ENCODE data around the gene RASSF5.

Gene RASSF5

GRCh38 chr1:206633708-206634121 is 126.4 kb downstream of the RASSF5 start:
- H3K4me2 ChIP-seq (ENCODE audit: low read depth, low read length), result no peak overlapping the region
- no peaks in the 10 kb centered on the region for H3K9me3 ChIP-seq (replicated peaks; ENCODE audit: insufficient read depth, low read length)
- no peak for DNase-seq
- H3K9me2 ChIP-seq (replicated peaks; ENCODE audit: insufficient read depth, low read length), result no peaks in the 10 kb centered on the region
- no peak overlapping the region for H2AFZ ChIP-seq (ENCODE audit: low read length)
- TF ChIP-seq, protein P1, sequence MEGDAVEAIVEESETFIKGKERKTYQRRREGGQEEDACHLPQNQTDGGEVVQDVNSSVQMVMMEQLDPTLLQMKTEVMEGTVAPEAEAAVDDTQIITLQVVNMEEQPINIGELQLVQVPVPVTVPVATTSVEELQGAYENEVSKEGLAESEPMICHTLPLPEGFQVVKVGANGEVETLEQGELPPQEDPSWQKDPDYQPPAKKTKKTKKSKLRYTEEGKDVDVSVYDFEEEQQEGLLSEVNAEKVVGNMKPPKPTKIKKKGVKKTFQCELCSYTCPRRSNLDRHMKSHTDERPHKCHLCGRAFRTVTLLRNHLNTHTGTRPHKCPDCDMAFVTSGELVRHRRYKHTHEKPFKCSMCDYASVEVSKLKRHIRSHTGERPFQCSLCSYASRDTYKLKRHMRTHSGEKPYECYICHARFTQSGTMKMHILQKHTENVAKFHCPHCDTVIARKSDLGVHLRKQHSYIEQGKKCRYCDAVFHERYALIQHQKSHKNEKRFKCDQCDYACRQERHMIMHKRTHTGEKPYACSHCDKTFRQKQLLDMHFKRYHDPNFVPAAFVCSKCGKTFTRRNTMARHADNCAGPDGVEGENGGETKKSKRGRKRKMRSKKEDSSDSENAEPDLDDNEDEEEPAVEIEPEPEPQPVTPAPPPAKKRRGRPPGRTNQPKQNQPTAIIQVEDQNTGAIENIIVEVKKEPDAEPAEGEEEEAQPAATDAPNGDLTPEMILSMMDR (IDR thresholded peaks at IDR 0.05; ENCODE audit: low read length), result no peak
- TF ChIP-seq EZH2 (optimal IDR thresholded peaks at IDR 0.05; ENCODE audit: low read depth, low read length) (no peak), EZH2phosphoT487 (IDR thresholded peaks at IDR 0.05; ENCODE audit: low read length) (no peak)
- no peak overlapping the region for H3K4me3 ChIP-seq (ENCODE audit: low read length)
- no peaks in the 10 kb centered on the region for H3K36me3 ChIP-seq (replicated peaks; ENCODE audit: insufficient read depth, low read length)
- peaks cover 14% of the 10 kb centered on the region; the same call in 1 of the 2 replicates for H3F3A ChIP-seq (ENCODE audit: insufficient read depth, low read length)
- no peak overlapping the region for H3K9ac ChIP-seq (ENCODE audit: low read length)
- no peaks in the 10 kb centered on the region for H3K79me2 ChIP-seq (ENCODE audit: low read length)
- H3K4me1 ChIP-seq (ENCODE audit: low read length), result peaks cover 14% of the 10 kb centered on the region
- no peak overlapping the region for H3K27ac ChIP-seq (ENCODE audit: low read length)
- H4K20me1 ChIP-seq (ENCODE audit: insufficient read depth, low read length), result no peaks in the 10 kb centered on the region
- H3K27me3 ChIP-seq (replicated peaks; ENCODE audit: insufficient read depth, low read length), result peaks cover 5% of the 10 kb centered on the region; the same call in 1 of the 2 replicates

GRCh38 chr1:206634365-206635079 is 127.2 kb downstream of the RASSF5 start:
- H3K27ac ChIP-seq (ENCODE audit: low read length), result peak overlapping the region; percentile 2; the same call in 1 of the 2 replicates
- H3K79me2 ChIP-seq (ENCODE audit: low read length), result no peaks in the 10 kb centered on the region
- H3F3A ChIP-seq (ENCODE audit: insufficient read depth, low read length), result peaks cover 14% of the 10 kb centered on the region; the same call in 1 of the 2 replicates
- no peaks in the 10 kb centered on the region for H4K20me1 ChIP-seq (ENCODE audit: insufficient read depth, low read length)
- TF ChIP-seq EZH2 (optimal IDR thresholded peaks at IDR 0.05; ENCODE audit: low read depth, low read length), result no peak
- TF ChIP-seq, protein P1 (IDR thresholded peaks at IDR 0.05; ENCODE audit: low read length), result peak; percentile 94
- H3K27me3 ChIP-seq (replicated peaks; ENCODE audit: insufficient read depth, low read length), result peaks cover 5% of the 10 kb centered on the region; the same call in 1 of the 2 replicates
- no peaks in the 10 kb centered on the region for H3K9me2 ChIP-seq (replicated peaks; ENCODE audit: insufficient read depth, low read length)
- H3K4me2 ChIP-seq (ENCODE audit: low read depth, low read length), result peak overlapping the region; percentile 67
- DNase-seq, result peak; percentile 91
- H2AFZ ChIP-seq (ENCODE audit: low read length), result peak overlapping the region; percentile 93
- H3K36me3 ChIP-seq (replicated peaks; ENCODE audit: insufficient read depth, low read length), result no peaks in the 10 kb centered on the region
- H3K4me1 ChIP-seq (ENCODE audit: low read length), result peaks cover 14% of the 10 kb centered on the region
- no peaks in the 10 kb centered on the region for H3K9me3 ChIP-seq (replicated peaks; ENCODE audit: insufficient read depth, low read length)
- H3K4me3 ChIP-seq (ENCODE audit: low read length), result peak overlapping the region; percentile 91
- H3K9ac ChIP-seq (ENCODE audit: low read length), result peak overlapping the region; percentile 41; the same call in 1 of the 2 replicates

- Histone ChIP-seq H3K79me2 (ENCODE audit: low read length) (no peaks in the 10 kb centered on the region), H4K20me1 (ENCODE audit: insufficient read depth, low read length) (no peaks in the 10 kb centered on the region), H3K9me3 (replicated peaks; ENCODE audit: insufficient read depth, low read length) (no peaks in the 10 kb centered on the region), H2AFZ (ENCODE audit: low read length) (peak within 1 kb of the TSS; percentile 93), H3K9me2 (replicated peaks; ENCODE audit: insufficient read depth, low read length) (no peaks in the 10 kb centered on the region), H3K27ac (ENCODE audit: low read length) (peak within 1 kb of the TSS; percentile 2; the same call in 1 of the 2 replicates), H3K36me3 (replicated peaks; ENCODE audit: insufficient read depth, low read length) (no peaks in the 10 kb centered on the region), H3F3A (ENCODE audit: insufficient read depth, low read length) (peaks cover 14% of the 10 kb centered on the region; the same call in 1 of the 2 replicates), H3K4me3 (ENCODE audit: low read length) (peak within 1 kb of the TSS; percentile 91), H3K4me1 (ENCODE audit: low read length) (peaks cover 14% of the 10 kb centered on the region), H3K9ac (ENCODE audit: low read length) (peak within 1 kb of the TSS; percentile 41), H3K27me3 (replicated peaks; ENCODE audit: insufficient read depth, low read length) (peaks cover 5% of the 10 kb centered on the region; the same call in 1 of the 2 replicates), H3K4me2 (ENCODE audit: low read depth, low read length) (peak within 1 kb of the TSS; percentile 67)
- no peak for TF ChIP-seq EZH2phosphoT487 (IDR thresholded peaks at IDR 0.05; ENCODE audit: low read length)
- DNase-seq, result peak; percentile 98
Measured at GRCh38 chr1:206635080-206635977, 128.0 kb downstream of the RASSF5 start, which contains the start of gene DYRK3. TSS of gene DYRK3 (plus strand) at chr1:206635536. CDS start at chr1:206635704, 168 bp downstream.

All from MM.1S (cell line).